Loucy (cell line): ENCODE data around the gene TRIM3.
A peak's percentile ranks its signal among the peaks of the same experiment; 100 is the strongest.

ENCODE experiments used
- CTCF ChIP-seq: fragments of 200-600 bp; sonication (generic); conservative IDR thresholded peaks from 2 replicates; pipeline ENCODE4 v1.5.1; 2014; ENCODE audit warnings: mild to moderate bottlenecking, antibody characterized with exemption, low read length
- EZH2phosphoT487 ChIP-seq: fragments of 200-600 bp; IDR thresholded peaks from 2 replicates; pipeline ENCODE4 v1.6.1; 2018; ENCODE audit warnings: antibody characterized with exemption, mild to moderate bottlenecking, moderate library complexity, borderline replicate concordance

GRCh38 chr11:6475936-6476335 lies 2.2 kb upstream of the TRIM3 start:
- TF ChIP-seq CTCF (peak; percentile 37), EZH2phosphoT487 (no peak)
